Endothelial cell (in vitro differentiated cells): ENCODE measurements around the gene GLT8D2. TPM values are rescaled to one million over a fixed set of nuclear protein-coding genes. Genes with fewer than 3 reads are reported as not detected.

Experiments
- DNase-seq: peaks from one replicate; pipeline ENCODE4 v3.0.0; 2021; ENCODE audit warnings: low spot score
- H3K27ac Mint-ChIP-seq: one replicate; pipeline ENCODE4 v1.8.0; 2021; ENCODE audit warnings: mixed read lengths, inconsistent platforms; ENCODE audit not compliant: unreplicated experiment
- H3K27me3 Mint-ChIP-seq: one replicate; pipeline ENCODE4 v1.8.0; 2021; ENCODE audit warnings: mild to moderate bottlenecking, moderate library complexity, mixed read lengths, inconsistent platforms; ENCODE audit not compliant: unreplicated experiment
- H3K36me3 Mint-ChIP-seq: one replicate; pipeline ENCODE4 v1.8.0; 2021; ENCODE audit warnings: mild to moderate bottlenecking, low read depth, mixed read lengths, inconsistent platforms; ENCODE audit not compliant: unreplicated experiment
- H3K4me1 Mint-ChIP-seq: one replicate; pipeline ENCODE4 v1.8.0; 2021; ENCODE audit warnings: mild to moderate bottlenecking, mixed read lengths, inconsistent platforms; ENCODE audit not compliant: unreplicated experiment
- H3K4me3 Mint-ChIP-seq: one replicate; pipeline ENCODE4 v1.8.0; 2021; ENCODE audit warnings: mild to moderate bottlenecking, mixed read lengths, inconsistent platforms; ENCODE audit not compliant: unreplicated experiment
- H3K9me3 Mint-ChIP-seq: one replicate; pipeline ENCODE4 v1.8.0; 2021; ENCODE audit warnings: mixed read lengths, inconsistent platforms; ENCODE audit not compliant: unreplicated experiment
- CTCF ChIP-seq: fragments of 200-600 bp; sonication (generic); IDR thresholded peaks from one replicate; pipeline ENCODE4 v1.5.0; 2021; ENCODE audit warnings: antibody characterized with exemption; ENCODE audit not compliant: unreplicated experiment
- total RNA-seq: library from RNA; stranded (reverse); fragmentation: NEBNext Ultra II Directional; extraction: Animal tissue kit (Norgen Biotek cat#: 25700); gene quantifications from one replicate; pipeline ENCODE4 v1.2.1, GENCODE V29; 2021; ENCODE audit not compliant: unreplicated experiment

Gene GLT8D2
- total RNA-seq, 1 donor from 2014 or later: 3.8 TPM

- Mint-ChIP-seq H3K36me3 (peaks cover 34% of the 10 kb centered on the region), H3K27ac (no peak overlapping the region), H3K4me1 (no peaks in the 10 kb centered on the region), H3K9me3 (no peaks in the 10 kb centered on the region), H3K4me3 (no peak overlapping the region), H3K27me3 (no peaks in the 10 kb centered on the region)
- no peak for TF ChIP-seq CTCF
- DNase-seq: no peak
Observed at GRCh38 chr12:103947871-103948555, 102.0 kb downstream of the GLT8D2 start.

GRCh38 chr12:103944964-103945363, 105.0 kb downstream of the GLT8D2 start:
- no peak for TF ChIP-seq CTCF
- Mint-ChIP-seq H3K9me3 (no peaks in the 10 kb centered on the region), H3K4me1 (no peaks in the 10 kb centered on the region), H3K4me3 (no peak overlapping the region), H3K36me3 (peaks cover 46% of the 10 kb centered on the region), H3K27me3 (no peaks in the 10 kb centered on the region), H3K27ac (no peak overlapping the region)
- no peak for DNase-seq

Other genes with a start within 250 kb of the GLT8D2 start
- 1.3 TPM for gene NT5DC3, start 209.0 kb downstream of the GLT8D2 start, total RNA-seq
- 729 TPM for gene HSP90B1, start 119.8 kb downstream of the GLT8D2 start, total RNA-seq
- gene TDG, start 84.3 kb downstream of the GLT8D2 start, total RNA-seq: 28.6 TPM
- gene HCFC2, start 14.3 kb upstream of the GLT8D2 start, total RNA-seq: 13.3 TPM
- 19.7 TPM for gene NFYB, start 88.0 kb upstream of the GLT8D2 start, total RNA-seq
- 105 TPM for gene TXNRD1, start 165.6 kb upstream of the GLT8D2 start, total RNA-seq